Transverse colon (tissue), 4 donors: ENCODE results near the gene IPPK.

Experiments used
- EP300 ChIP-seq: sonication (generic); formaldehyde crosslinking; IDR thresholded peaks from one replicate; pipeline ENCODE4 v1.6.1; 2017; ENCODE audit warnings: antibody characterized with exemption, low read depth
- POLR2A ChIP-seq: fragments of 450-650 bp; IDR thresholded peaks from one replicate; pipeline ENCODE4 v1.6.1; 2016; ENCODE audit warnings: antibody characterized with exemption, mild to moderate bottlenecking, moderate library complexity
- POLR2AphosphoS5 ChIP-seq, 3 donors: sonication (generic); formaldehyde crosslinking; IDR thresholded peaks; one replicate each; pipeline ENCODE4 v1.6.1; 2016; ENCODE audit warnings: antibody characterized with exemption in 3 of 3
- TF ChIP-seq, protein P1 (sequence below), 5 experiments: fragments of 200-600 bp in 3 of 5; fragments of 450-650 bp in 2 of 5; sonication (generic) in 3 of 5; IDR thresholded peaks; 1 replicate in 2 of 5; 2 replicates in 3 of 5; pipeline ENCODE4 v1.5.1; 2016 to 2017; ENCODE audit warnings: antibody characterized with exemption in 5 of 5, inconsistent platforms in 3 of 5, mild to moderate bottlenecking in 2 of 5, moderate library complexity in 1 of 5

DNA sequence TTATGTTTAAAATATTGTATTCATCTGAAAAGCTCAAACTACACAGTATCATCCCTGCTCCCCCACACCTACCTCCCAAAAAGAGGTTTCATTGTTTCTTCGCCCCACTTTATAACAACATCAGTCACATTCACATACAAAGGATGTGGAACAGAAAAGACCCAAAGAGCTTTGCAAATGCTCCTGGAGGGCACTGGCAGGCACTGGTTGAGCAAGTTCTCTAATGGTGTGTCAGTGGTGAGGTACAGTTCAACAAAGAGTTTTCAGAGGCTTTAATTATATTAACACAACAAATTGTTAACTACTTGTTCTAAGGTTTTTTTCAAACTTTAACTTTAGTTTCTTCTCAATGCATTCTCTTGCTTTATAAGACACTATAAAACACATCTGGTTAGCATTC lies 80.0 kb downstream of the IPPK start:
- TF ChIP-seq, protein P1, sequence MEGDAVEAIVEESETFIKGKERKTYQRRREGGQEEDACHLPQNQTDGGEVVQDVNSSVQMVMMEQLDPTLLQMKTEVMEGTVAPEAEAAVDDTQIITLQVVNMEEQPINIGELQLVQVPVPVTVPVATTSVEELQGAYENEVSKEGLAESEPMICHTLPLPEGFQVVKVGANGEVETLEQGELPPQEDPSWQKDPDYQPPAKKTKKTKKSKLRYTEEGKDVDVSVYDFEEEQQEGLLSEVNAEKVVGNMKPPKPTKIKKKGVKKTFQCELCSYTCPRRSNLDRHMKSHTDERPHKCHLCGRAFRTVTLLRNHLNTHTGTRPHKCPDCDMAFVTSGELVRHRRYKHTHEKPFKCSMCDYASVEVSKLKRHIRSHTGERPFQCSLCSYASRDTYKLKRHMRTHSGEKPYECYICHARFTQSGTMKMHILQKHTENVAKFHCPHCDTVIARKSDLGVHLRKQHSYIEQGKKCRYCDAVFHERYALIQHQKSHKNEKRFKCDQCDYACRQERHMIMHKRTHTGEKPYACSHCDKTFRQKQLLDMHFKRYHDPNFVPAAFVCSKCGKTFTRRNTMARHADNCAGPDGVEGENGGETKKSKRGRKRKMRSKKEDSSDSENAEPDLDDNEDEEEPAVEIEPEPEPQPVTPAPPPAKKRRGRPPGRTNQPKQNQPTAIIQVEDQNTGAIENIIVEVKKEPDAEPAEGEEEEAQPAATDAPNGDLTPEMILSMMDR (IDR thresholded peaks at IDR 0.05) = no peak
- no peak for TF ChIP-seq POLR2A
- no peak for TF ChIP-seq EP300
- no peak for TF ChIP-seq POLR2AphosphoS5 (IDR thresholded peaks at IDR 0.05)
